ENCODE data around the gene SKOR1. TPM values are rescaled to one million over a fixed set of nuclear protein-coding genes. Genes with fewer than 3 reads are reported as not detected.

The SKOR1 gene
- total RNA-seq, 1 experiment from 2014 or later: 0.13 TPM

DNA sequence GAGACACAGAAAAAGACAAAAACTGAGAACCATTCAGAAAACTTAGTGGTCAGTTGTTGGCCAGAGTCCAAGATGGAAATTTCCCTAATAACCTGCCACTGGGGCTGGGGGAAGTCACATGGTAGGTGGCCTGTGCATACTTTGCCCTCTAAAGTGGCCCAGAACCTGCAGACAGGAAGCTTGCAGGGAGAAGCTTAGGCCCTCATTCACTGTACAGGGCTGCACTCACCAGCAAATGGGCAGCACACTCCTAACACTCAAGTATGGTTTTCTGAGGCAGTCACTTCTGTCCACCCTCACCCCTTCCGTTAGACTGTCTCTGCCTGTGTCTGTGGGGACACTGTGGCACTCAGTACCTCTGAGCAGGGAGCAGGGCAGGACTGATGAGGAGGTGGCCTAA is 29.0 kb downstream of the SKOR1 start:
- Histone ChIP-seq H3K27ac (ENCODE audit: insufficient read length, low read depth, low read length) (no peak overlapping the region), H2BK20ac (ENCODE audit: low read depth, low read length, poor library complexity, severe bottlenecking) (no peak overlapping the region), H3K56ac (ENCODE audit: insufficient read length, low read depth, low read length) (no peak overlapping the region), H3K23ac (ENCODE audit: insufficient read length, low read depth, low read length) (no peak overlapping the region), H3K9me3 (ENCODE audit: control insufficient read depth, low read depth, low read length) (no peaks in the 10 kb centered on the region), H3K79me2 (ENCODE audit: insufficient read depth, low read length) (no peaks in the 10 kb centered on the region), H3K4me2 (ENCODE audit: insufficient read depth, insufficient read length, low read length) (no peak overlapping the region), H2BK120ac (ENCODE audit: low read depth, low read length, poor library complexity, severe bottlenecking) (no peak overlapping the region), H3K4me1 (ENCODE audit: insufficient read depth, low read length) (peaks cover 3% of the 10 kb centered on the region; the same call in 1 of the 2 replicates), H2BK15ac (ENCODE audit: low read depth, low read length) (no peak overlapping the region), H3K27me3 (ENCODE audit: insufficient read depth, low read length) (no peaks in the 10 kb centered on the region), H3K4ac (ENCODE audit: low read depth, low read length) (no peak overlapping the region), H2AK5ac (ENCODE audit: insufficient read length, low read length) (no peak overlapping the region), H2AFZ (ENCODE audit: low read length) (no peak overlapping the region), H2BK12ac (ENCODE audit: insufficient read length, low read depth, low read length) (no peak overlapping the region), H4K91ac (ENCODE audit: insufficient read length, low read depth, low read length) (no peak overlapping the region), H3T11ph (ENCODE audit: low read length) (no peak overlapping the region), H2BK5ac (ENCODE audit: insufficient read length, low read length) (no peak overlapping the region), H3K23me2 (ENCODE audit: insufficient read length, low read depth, low read length, poor library complexity, severe bottlenecking) (no peaks in the 10 kb centered on the region), H4K20me1 (ENCODE audit: control insufficient read depth, insufficient read depth, insufficient read length) (no peaks in the 10 kb centered on the region), H3K18ac (ENCODE audit: insufficient read length, low read depth, low read length) (no peak overlapping the region), H4K8ac (replicated peaks; ENCODE audit: insufficient read length, low read depth, low read length) (no peak overlapping the region), H3K9ac (ENCODE audit: extremely low read depth, insufficient read length, low read length) (no peak overlapping the region), H3K79me1 (ENCODE audit: insufficient read depth, low read depth, low read length, poor library complexity, severe bottlenecking) (no peaks in the 10 kb centered on the region), H3K14ac (ENCODE audit: insufficient read depth, low read length) (0 out of 2 replicates have a peak overlapping the region, but pooled peaks have one; percentile 47), H4K5ac (ENCODE audit: insufficient read length, low read depth, low read length) (no peak overlapping the region)
- WGBS (ENCODE audit: extremely low coverage, insufficient read length, low lambda C conversion rate): no CpG with 5 or more reads among the region's 1 CpG
- Mint-ChIP-seq H3K9me3 (peaks cover 0 to under 1% of the 10 kb centered on the region in 2 experiments; a peak in 2 of 5 replicates), H3K27ac (peak overlapping the region in 1 of 3 experiments; percentile 77; a peak in 1 of 7 replicates), H3K27me3 (ENCODE audit: low read depth) (no peaks in the 10 kb centered on the region; the same call in 1 of the 2 replicates), H3K4me1 (peaks cover 49 to 54% of the 10 kb centered on the region in 2 experiments), H3K4me3 (no peak overlapping the region), H3K36me3 (ENCODE audit: insufficient read depth in 1 of 3, low read depth in 3 of 3) (peaks cover 0 to 2% (median 0%) of the 10 kb centered on the region in 3 experiments; a peak in 1 of 7 replicates)
- DNase-seq: no peak
- TF ChIP-seq, protein P1, sequence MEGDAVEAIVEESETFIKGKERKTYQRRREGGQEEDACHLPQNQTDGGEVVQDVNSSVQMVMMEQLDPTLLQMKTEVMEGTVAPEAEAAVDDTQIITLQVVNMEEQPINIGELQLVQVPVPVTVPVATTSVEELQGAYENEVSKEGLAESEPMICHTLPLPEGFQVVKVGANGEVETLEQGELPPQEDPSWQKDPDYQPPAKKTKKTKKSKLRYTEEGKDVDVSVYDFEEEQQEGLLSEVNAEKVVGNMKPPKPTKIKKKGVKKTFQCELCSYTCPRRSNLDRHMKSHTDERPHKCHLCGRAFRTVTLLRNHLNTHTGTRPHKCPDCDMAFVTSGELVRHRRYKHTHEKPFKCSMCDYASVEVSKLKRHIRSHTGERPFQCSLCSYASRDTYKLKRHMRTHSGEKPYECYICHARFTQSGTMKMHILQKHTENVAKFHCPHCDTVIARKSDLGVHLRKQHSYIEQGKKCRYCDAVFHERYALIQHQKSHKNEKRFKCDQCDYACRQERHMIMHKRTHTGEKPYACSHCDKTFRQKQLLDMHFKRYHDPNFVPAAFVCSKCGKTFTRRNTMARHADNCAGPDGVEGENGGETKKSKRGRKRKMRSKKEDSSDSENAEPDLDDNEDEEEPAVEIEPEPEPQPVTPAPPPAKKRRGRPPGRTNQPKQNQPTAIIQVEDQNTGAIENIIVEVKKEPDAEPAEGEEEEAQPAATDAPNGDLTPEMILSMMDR (conservative IDR thresholded peaks at IDR 0.05): no peak
